Cortex of kidney (tissue), 1 donor: ENCODE results near the gene MS4A13.
"Not testable (repeated sequence)": the region's sequence is repeated elsewhere in the genome, so short reads cannot be mapped to it uniquely, and the experiment has no call there.

Experiments
- DNase-seq: peaks from one replicate; lab custom pipeline; 2025; lab: John Stamatoyannopoulos, UW

Gene MS4A13

GRCh38 chr11:60530454-60531100 is 15.4 kb downstream of the MS4A13 start:
- DNase-seq, result no peak

GRCh38 chr11:60532383-60532782 is 17.2 kb downstream of the MS4A13 start:
- not testable (repeated sequence) for DNase-seq

GRCh38 chr11:60538627-60539026 is 23.4 kb downstream of the MS4A13 start:
- not testable (repeated sequence) for DNase-seq

- no peak for DNase-seq
These were observed 28.9 kb downstream of the MS4A13 start for GRCh38 chr11:60544077-60544476.

- no peak for DNase-seq
These were observed 46.1 kb downstream of the MS4A13 start for GRCh38 chr11:60561254-60561653.

- DNase-seq, result no peak
These were observed 48.5 kb downstream of the MS4A13 start for GRCh38 chr11:60563553-60564235.

GRCh38 chr11:60566776-60567175 is 51.6 kb downstream of the MS4A13 start:
- DNase-seq, result no peak

GRCh38 chr11:60570970-60571369 is 55.8 kb downstream of the MS4A13 start:
- no peak for DNase-seq

- no peak for DNase-seq
These were observed 74.4 kb downstream of the MS4A13 start for GRCh38 chr11:60589611-60590010.
